GM23338 (cell line): ENCODE data around the gene RAP1GAP2. TPM values are rescaled to one million over a fixed set of nuclear protein-coding genes. Genes with fewer than 3 reads are reported as not detected.

ENCODE experiments used
- ATAC-seq: fragments of 200-7000 bp; cut with Tn5 transposase; 3 replicates; pipeline ENCODE4 v1.9.1; 2020
- DNase-seq: peaks from one replicate; pipeline ENCODE4 v3.0.0-alpha.2; 2015; ENCODE audit warnings: low spot score
- H2AFZ ChIP-seq: fragments of 200-600 bp; sonication (generic); 2 replicates; pipeline ENCODE4 v1.8.0; 2016; ENCODE audit warnings: antibody characterized with exemption, mild to moderate bottlenecking, moderate library complexity
- H3F3A ChIP-seq: fragments of 200-600 bp; sonication (generic); replicated peaks from 2 replicates; pipeline ENCODE4 v1.8.0; 2017; ENCODE audit warnings: antibody characterized with exemption, mixed run types, low read depth
- H3K27ac ChIP-seq: fragments of 200-600 bp; sonication (generic); 2 replicates; pipeline ENCODE4 v1.6.1; 2016; ENCODE audit warnings: low read depth
- H3K27me3 ChIP-seq: fragments of 200-600 bp; sonication (generic); 2 replicates; pipeline ENCODE4 v1.8.0; 2016; ENCODE audit warnings: mild to moderate bottlenecking, mixed run types, moderate library complexity; ENCODE audit not compliant: insufficient read depth
- H3K36me3 ChIP-seq: fragments of 200-600 bp; sonication (generic); 2 replicates; pipeline ENCODE4 v1.8.0; 2016; ENCODE audit warnings: mild to moderate bottlenecking; ENCODE audit not compliant: insufficient read depth
- H3K4me1 ChIP-seq: fragments of 200-600 bp; sonication (generic); 2 replicates; pipeline ENCODE4 v1.8.0; 2016; ENCODE audit warnings: mild to moderate bottlenecking, moderate library complexity; ENCODE audit not compliant: insufficient read depth
- H3K4me2 ChIP-seq: fragments of 200-600 bp; sonication (generic); 2 replicates; pipeline ENCODE4 v1.7.1; 2017; ENCODE audit warnings: mixed run types
- H3K4me3 ChIP-seq: fragments of 200-600 bp; sonication (generic); 2 replicates; pipeline ENCODE4 v1.6.1; 2016; ENCODE audit warnings: mixed run types
- H3K79me2 ChIP-seq: fragments of 200-600 bp; sonication (generic); replicated peaks from 2 replicates; pipeline ENCODE4 v1.8.0; 2017; ENCODE audit warnings: mild to moderate bottlenecking; ENCODE audit not compliant: insufficient read depth
- H3K9me2 ChIP-seq: fragments of 200-600 bp; sonication (generic); 2 replicates; pipeline ENCODE4 v1.8.0; 2017; ENCODE audit not compliant: insufficient read depth
- H4K20me1 ChIP-seq: fragments of 200-600 bp; sonication (generic); replicated peaks from 2 replicates; pipeline ENCODE4 v1.8.0; 2017; ENCODE audit warnings: mild to moderate bottlenecking; ENCODE audit not compliant: insufficient read depth
- H3K27ac Mint-ChIP-seq: 2 replicates; pipeline ENCODE4 v1.8.0; 2020; ENCODE audit warnings: inconsistent platforms, mild to moderate bottlenecking, moderate library complexity, mixed read lengths
- H3K27me3 Mint-ChIP-seq: 3 replicates; pipeline ENCODE4 v1.8.0; 2022; ENCODE audit warnings: low read depth, mild to moderate bottlenecking, moderate library complexity, mixed read lengths, inconsistent platforms; ENCODE audit not compliant: insufficient read depth, poor library complexity
- H3K36me3 Mint-ChIP-seq: 3 replicates; pipeline ENCODE4 v1.8.0; 2021; ENCODE audit warnings: low read depth, mild to moderate bottlenecking, inconsistent platforms, moderate library complexity, mixed read lengths
- H3K4me1 Mint-ChIP-seq: 3 replicates; pipeline ENCODE4 v1.8.0; 2020; ENCODE audit warnings: mild to moderate bottlenecking, inconsistent platforms, mixed read lengths
- H3K4me3 Mint-ChIP-seq: 3 replicates; pipeline ENCODE4 v1.8.0; 2021; ENCODE audit warnings: moderate library complexity, mild to moderate bottlenecking, inconsistent platforms, mixed read lengths
- H3K9me3 Mint-ChIP-seq: 3 replicates; pipeline ENCODE4 v1.8.0; 2020; ENCODE audit warnings: moderate library complexity, mild to moderate bottlenecking, inconsistent platforms, mixed read lengths
- CREB1 ChIP-seq: fragments of 250-450 bp; sonication (Bioruptor Pico); IDR thresholded peaks from 2 replicates; pipeline ENCODE4 v1.5.0; 2020; ENCODE audit warnings: low read depth, mild to moderate bottlenecking, moderate library complexity
- EZH2 ChIP-seq: fragments of 200-600 bp; sonication (generic); IDR thresholded peaks from one replicate; pipeline ENCODE4 v1.8.0; 2017; ENCODE audit warnings: antibody characterized with exemption, mild to moderate bottlenecking, low read depth; ENCODE audit not compliant: unreplicated experiment
- EZH2phosphoT487 ChIP-seq: fragments of 200-600 bp; sonication (generic); IDR thresholded peaks from one replicate; pipeline ENCODE4 v1.8.1; 2018; ENCODE audit warnings: antibody characterized with exemption; ENCODE audit not compliant: unreplicated experiment
- JUNB ChIP-seq: IDR thresholded peaks from one replicate; pipeline ENCODE4 v1.6.1; 2016; ENCODE audit warnings: antibody characterized with exemption; ENCODE audit not compliant: unreplicated experiment
- NANOG ChIP-seq: IDR thresholded peaks from 2 replicates; pipeline ENCODE4 v1.6.1; 2016; ENCODE audit warnings: antibody characterized with exemption, borderline replicate concordance
- POLR2AphosphoS5 ChIP-seq: IDR thresholded peaks from 2 replicates; pipeline ENCODE4 v1.6.1; 2016; ENCODE audit warnings: antibody characterized with exemption, low read depth
- STAT1 ChIP-seq: IDR thresholded peaks from one replicate; pipeline ENCODE4 v1.6.1; 2016; ENCODE audit warnings: antibody characterized with exemption; ENCODE audit not compliant: unreplicated experiment
- ZNF114 ChIP-seq: fragments of 250-450 bp; sonication (Bioruptor Pico); IDR thresholded peaks from 2 replicates; pipeline ENCODE4 v1.5.0; 2020; ENCODE audit warnings: mild to moderate bottlenecking, moderate library complexity
- ZNF331 ChIP-seq: fragments of 250-450 bp; sonication (Bioruptor Pico); IDR thresholded peaks from 2 replicates; pipeline ENCODE4 v1.5.0; 2020; ENCODE audit warnings: low read depth, mild to moderate bottlenecking, moderate library complexity
- polyA plus RNA-seq: library from polyadenylated mRNA; unstranded; fragments of >200 nt; fragmentation: Nextera tagmentation; extraction: Ambion mirVana; gene quantifications from 2 replicates; pipeline ENCODE4 v1.2.1, GENCODE V29; 2016
- total RNA-seq: library from RNA; depleted of rRNA; stranded (reverse); fragments of >200 nt; shearing (Covaris generic); gene quantifications from 2 replicates; pipeline ENCODE4 v1.2.3, GENCODE V29; 2014
- TF ChIP-seq, protein P1 (sequence below): IDR thresholded peaks from 2 replicates; pipeline ENCODE4 v1.6.1; 2016; ENCODE audit warnings: antibody characterized with exemption
- TF ChIP-seq, protein P2 (sequence below): IDR thresholded peaks from one replicate; pipeline ENCODE4 v1.6.1; 2018; ENCODE audit warnings: antibody characterized with exemption; ENCODE audit not compliant: unreplicated experiment
- TF ChIP-seq, protein P3 (sequence below): fragments of 250-450 bp; sonication (Bioruptor Pico); IDR thresholded peaks from 2 replicates; pipeline ENCODE4 v1.5.0; 2020; ENCODE audit warnings: mild to moderate bottlenecking, moderate library complexity
- TF ChIP-seq, protein P4 (sequence below), 2 experiments: fragments of 200-600 bp in 1 of 2; sonication (generic) in 1 of 2; conservative IDR thresholded peaks; 2 replicates each; pipeline versions ENCODE4 v1.5.1 to v1.6.1; 2016 to 2017; ENCODE audit warnings: antibody characterized with exemption in 2 of 2, low read depth in 2 of 2, mild to moderate bottlenecking in 2 of 2, moderate library complexity in 1 of 2

RAP1GAP2 gene
- total and polyA plus RNA-seq, 2 experiments from 2014 or later = 17.8 to 46.1 TPM

DNA sequence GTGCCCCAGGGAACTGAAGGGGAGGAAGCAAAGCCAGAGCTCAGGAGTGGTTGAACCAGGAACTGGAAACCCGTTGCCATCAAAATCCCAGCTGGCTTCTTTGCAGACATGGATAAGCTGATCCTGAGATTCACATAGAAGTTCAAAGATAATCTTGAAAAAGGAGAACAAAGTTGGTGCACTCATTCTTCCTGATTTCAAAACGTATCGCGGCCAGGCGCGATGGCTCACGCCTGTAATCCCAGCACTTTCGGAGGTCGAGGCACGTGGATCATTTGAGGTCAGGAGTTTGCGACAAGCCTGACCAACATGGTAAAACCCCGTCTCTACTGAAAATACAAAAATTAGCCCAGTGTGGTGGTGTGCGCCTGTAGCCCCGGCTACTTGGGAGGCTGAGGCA lies 7.1 kb downstream of the RAP1GAP2 start:
- Mint-ChIP-seq H3K4me3 (no peak overlapping the region), H3K27ac (no peak overlapping the region), H3K4me1 (peaks cover 11% of the 10 kb centered on the region), H3K36me3 (no peaks in the 10 kb centered on the region), H3K9me3 (no peaks in the 10 kb centered on the region), H3K27me3 (peaks cover 9% of the 10 kb centered on the region)
- peaks cover 4% of the 10 kb centered on the region; the same call in 1 of the 2 replicates for H3K4me1 ChIP-seq
- H3K4me3 ChIP-seq = no peak overlapping the region
- no peaks in the 10 kb centered on the region for H3K9me2 ChIP-seq
- H3K27me3 ChIP-seq = no peaks in the 10 kb centered on the region
- H4K20me1 ChIP-seq = no peaks in the 10 kb centered on the region
- H2AFZ ChIP-seq = no peak overlapping the region
- ATAC-seq = no peak
- DNase-seq = no peak
- no peaks in the 10 kb centered on the region for H3K36me3 ChIP-seq
- TF ChIP-seq, protein P1, sequence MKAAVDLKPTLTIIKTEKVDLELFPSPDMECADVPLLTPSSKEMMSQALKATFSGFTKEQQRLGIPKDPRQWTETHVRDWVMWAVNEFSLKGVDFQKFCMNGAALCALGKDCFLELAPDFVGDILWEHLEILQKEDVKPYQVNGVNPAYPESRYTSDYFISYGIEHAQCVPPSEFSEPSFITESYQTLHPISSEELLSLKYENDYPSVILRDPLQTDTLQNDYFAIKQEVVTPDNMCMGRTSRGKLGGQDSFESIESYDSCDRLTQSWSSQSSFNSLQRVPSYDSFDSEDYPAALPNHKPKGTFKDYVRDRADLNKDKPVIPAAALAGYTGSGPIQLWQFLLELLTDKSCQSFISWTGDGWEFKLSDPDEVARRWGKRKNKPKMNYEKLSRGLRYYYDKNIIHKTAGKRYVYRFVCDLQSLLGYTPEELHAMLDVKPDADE = no peak
- TF ChIP-seq ZNF331 (CRISPR knock-in tag) (no peak), NANOG (no peak), POLR2AphosphoS5 (no peak), ZNF114 (no peak), CREB1 (no peak), EZH2 (no peak), JUNB (no peak), STAT1 (no peak), EZH2phosphoT487 (no peak)
- TF ChIP-seq, protein P2, sequence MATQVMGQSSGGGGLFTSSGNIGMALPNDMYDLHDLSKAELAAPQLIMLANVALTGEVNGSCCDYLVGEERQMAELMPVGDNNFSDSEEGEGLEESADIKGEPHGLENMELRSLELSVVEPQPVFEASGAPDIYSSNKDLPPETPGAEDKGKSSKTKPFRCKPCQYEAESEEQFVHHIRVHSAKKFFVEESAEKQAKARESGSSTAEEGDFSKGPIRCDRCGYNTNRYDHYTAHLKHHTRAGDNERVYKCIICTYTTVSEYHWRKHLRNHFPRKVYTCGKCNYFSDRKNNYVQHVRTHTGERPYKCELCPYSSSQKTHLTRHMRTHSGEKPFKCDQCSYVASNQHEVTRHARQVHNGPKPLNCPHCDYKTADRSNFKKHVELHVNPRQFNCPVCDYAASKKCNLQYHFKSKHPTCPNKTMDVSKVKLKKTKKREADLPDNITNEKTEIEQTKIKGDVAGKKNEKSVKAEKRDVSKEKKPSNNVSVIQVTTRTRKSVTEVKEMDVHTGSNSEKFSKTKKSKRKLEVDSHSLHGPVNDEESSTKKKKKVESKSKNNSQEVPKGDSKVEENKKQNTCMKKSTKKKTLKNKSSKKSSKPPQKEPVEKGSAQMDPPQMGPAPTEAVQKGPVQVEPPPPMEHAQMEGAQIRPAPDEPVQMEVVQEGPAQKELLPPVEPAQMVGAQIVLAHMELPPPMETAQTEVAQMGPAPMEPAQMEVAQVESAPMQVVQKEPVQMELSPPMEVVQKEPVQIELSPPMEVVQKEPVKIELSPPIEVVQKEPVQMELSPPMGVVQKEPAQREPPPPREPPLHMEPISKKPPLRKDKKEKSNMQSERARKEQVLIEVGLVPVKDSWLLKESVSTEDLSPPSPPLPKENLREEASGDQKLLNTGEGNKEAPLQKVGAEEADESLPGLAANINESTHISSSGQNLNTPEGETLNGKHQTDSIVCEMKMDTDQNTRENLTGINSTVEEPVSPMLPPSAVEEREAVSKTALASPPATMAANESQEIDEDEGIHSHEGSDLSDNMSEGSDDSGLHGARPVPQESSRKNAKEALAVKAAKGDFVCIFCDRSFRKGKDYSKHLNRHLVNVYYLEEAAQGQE = no peak
- TF ChIP-seq, protein P3, sequence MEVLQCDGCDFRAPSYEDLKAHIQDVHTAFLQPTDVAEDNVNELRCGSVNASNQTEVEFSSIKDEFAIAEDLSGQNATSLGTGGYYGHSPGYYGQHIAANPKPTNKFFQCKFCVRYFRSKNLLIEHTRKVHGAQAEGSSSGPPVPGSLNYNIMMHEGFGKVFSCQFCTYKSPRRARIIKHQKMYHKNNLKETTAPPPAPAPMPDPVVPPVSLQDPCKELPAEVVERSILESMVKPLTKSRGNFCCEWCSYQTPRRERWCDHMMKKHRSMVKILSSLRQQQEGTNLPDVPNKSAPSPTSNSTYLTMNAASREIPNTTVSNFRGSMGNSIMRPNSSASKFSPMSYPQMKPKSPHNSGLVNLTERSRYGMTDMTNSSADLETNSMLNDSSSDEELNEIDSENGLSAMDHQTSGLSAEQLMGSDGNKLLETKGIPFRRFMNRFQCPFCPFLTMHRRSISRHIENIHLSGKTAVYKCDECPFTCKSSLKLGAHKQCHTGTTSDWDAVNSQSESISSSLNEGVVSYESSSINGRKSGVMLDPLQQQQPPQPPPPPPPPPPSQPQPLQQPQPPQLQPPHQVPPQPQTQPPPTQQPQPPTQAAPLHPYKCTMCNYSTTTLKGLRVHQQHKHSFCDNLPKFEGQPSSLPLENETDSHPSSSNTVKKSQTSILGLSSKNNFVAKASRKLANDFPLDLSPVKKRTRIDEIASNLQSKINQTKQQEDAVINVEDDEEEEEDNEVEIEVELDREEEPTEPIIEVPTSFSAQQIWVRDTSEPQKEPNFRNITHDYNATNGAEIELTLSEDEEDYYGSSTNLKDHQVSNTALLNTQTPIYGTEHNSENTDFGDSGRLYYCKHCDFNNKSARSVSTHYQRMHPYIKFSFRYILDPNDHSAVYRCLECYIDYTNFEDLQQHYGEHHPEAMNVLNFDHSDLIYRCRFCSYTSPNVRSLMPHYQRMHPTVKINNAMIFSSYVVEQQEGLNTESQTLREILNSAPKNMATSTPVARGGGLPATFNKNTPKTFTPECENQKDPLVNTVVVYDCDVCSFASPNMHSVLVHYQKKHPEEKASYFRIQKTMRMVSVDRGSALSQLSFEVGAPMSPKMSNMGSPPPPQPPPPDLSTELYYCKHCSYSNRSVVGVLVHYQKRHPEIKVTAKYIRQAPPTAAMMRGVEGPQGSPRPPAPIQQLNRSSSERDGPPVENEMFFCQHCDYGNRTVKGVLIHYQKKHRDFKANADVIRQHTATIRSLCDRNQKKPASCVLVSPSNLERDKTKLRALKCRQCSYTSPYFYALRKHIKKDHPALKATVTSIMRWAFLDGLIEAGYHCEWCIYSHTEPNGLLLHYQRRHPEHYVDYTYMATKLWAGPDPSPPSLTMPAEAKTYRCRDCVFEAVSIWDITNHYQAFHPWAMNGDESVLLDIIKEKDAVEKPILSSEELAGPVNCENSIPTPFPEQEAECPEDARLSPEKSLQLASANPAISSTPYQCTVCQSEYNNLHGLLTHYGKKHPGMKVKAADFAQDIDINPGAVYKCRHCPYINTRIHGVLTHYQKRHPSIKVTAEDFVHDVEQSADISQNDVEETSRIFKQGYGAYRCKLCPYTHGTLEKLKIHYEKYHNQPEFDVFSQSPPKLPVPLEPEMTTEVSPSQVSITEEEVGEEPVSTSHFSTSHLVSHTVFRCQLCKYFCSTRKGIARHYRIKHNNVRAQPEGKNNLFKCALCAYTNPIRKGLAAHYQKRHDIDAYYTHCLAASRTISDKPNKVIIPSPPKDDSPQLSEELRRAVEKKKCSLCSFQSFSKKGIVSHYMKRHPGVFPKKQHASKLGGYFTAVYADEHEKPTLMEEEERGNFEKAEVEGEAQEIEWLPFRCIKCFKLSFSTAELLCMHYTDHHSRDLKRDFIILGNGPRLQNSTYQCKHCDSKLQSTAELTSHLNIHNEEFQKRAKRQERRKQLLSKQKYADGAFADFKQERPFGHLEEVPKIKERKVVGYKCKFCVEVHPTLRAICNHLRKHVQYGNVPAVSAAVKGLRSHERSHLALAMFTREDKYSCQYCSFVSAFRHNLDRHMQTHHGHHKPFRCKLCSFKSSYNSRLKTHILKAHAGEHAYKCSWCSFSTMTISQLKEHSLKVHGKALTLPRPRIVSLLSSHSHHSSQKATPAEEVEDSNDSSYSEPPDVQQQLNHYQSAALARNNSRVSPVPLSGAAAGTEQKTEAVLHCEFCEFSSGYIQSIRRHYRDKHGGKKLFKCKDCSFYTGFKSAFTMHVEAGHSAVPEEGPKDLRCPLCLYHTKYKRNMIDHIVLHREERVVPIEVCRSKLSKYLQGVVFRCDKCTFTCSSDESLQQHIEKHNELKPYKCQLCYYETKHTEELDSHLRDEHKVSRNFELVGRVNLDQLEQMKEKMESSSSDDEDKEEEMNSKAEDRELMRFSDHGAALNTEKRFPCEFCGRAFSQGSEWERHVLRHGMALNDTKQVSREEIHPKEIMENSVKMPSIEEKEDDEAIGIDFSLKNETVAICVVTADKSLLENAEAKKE = no peak
- TF ChIP-seq, protein P4, sequence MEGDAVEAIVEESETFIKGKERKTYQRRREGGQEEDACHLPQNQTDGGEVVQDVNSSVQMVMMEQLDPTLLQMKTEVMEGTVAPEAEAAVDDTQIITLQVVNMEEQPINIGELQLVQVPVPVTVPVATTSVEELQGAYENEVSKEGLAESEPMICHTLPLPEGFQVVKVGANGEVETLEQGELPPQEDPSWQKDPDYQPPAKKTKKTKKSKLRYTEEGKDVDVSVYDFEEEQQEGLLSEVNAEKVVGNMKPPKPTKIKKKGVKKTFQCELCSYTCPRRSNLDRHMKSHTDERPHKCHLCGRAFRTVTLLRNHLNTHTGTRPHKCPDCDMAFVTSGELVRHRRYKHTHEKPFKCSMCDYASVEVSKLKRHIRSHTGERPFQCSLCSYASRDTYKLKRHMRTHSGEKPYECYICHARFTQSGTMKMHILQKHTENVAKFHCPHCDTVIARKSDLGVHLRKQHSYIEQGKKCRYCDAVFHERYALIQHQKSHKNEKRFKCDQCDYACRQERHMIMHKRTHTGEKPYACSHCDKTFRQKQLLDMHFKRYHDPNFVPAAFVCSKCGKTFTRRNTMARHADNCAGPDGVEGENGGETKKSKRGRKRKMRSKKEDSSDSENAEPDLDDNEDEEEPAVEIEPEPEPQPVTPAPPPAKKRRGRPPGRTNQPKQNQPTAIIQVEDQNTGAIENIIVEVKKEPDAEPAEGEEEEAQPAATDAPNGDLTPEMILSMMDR (conservative IDR thresholded peaks at IDR 0.05; ENCODE audit: low read depth in 2 of 2) = no peak
- H3K27ac ChIP-seq = no peak overlapping the region
- H3K79me2 ChIP-seq = no peaks in the 10 kb centered on the region
- H3K4me2 ChIP-seq = no peak overlapping the region
- H3F3A ChIP-seq = no peaks in the 10 kb centered on the region
